GM12878 (cell line): Measurements from ENCODE around the gene MED25. TPM values are rescaled to one million over a fixed set of nuclear protein-coding genes. Genes with fewer than 3 reads are reported as not detected.

Experiments used
- CEBPB ChIP-seq, 2 experiments: fragments of 150-350 bp in 1 of 2; IDR thresholded peaks; 2 replicates each; pipeline ENCODE4 v1.6.1; 2012 to 2014; ENCODE audit warnings: low read depth in 2 of 2, low read length in 2 of 2, borderline replicate concordance in 1 of 2, inconsistent platforms in 1 of 2
- CHD2 ChIP-seq: IDR thresholded peaks from 2 replicates; pipeline ENCODE4 v1.6.1; 2011; ENCODE audit warnings: low read depth, low read length, improper control_type of control experiment, borderline replicate concordance
- CREM ChIP-seq: IDR thresholded peaks from 2 replicates; pipeline ENCODE4 v1.6.1; 2014; ENCODE audit warnings: antibody characterized with exemption, low read depth
- CTCF ChIP-seq, 3 experiments: IDR thresholded peaks in 2 of 3; conservative IDR thresholded peaks in 1 of 3; 2 replicates each; pipeline ENCODE4 v1.5.1; 2011; ENCODE audit warnings: low read depth in 3 of 3, low read length in 3 of 3, mild to moderate bottlenecking in 3 of 3, control low read depth in 2 of 3, moderate library complexity in 2 of 3, inconsistent platforms in 1 of 3, mixed read lengths in 1 of 3; ENCODE audit not compliant: control insufficient read depth in 2 of 3, insufficient read depth in 1 of 3; ENCODE audit errors: extremely low read depth in 1 of 3
- ESRRA ChIP-seq: IDR thresholded peaks from 2 replicates; pipeline ENCODE4 v1.6.1; 2012; ENCODE audit warnings: mild to moderate bottlenecking, low read length, improper control_type of control experiment
- HSF1 ChIP-seq: fragments of 150-350 bp; IDR thresholded peaks from 2 replicates; pipeline ENCODE4 v1.6.1; 2014; ENCODE audit warnings: mild to moderate bottlenecking, low read depth, low read length
- IKZF1 ChIP-seq: fragments of 450-650 bp; conservative IDR thresholded peaks from 2 replicates; pipeline ENCODE4 v1.6.1; 2017; ENCODE audit warnings: antibody characterized with exemption, mild to moderate bottlenecking
- IRF4 ChIP-seq: IDR thresholded peaks from 2 replicates; pipeline ENCODE4 v1.6.1; 2011; ENCODE audit warnings: low read depth, low read length
- NBN ChIP-seq: fragments of 450-650 bp; IDR thresholded peaks from 2 replicates; pipeline ENCODE4 v1.6.1; 2016
- NFYA ChIP-seq: IDR thresholded peaks from 2 replicates; pipeline ENCODE4 v1.6.1; 2011; ENCODE audit warnings: low read depth, mild to moderate bottlenecking, low read length, improper control_type of control experiment, borderline replicate concordance
- NR2F1 ChIP-seq: fragments of 450-650 bp; conservative IDR thresholded peaks from 2 replicates; pipeline ENCODE4 v1.6.1; 2017; ENCODE audit warnings: mild to moderate bottlenecking
- POLR2A ChIP-seq: IDR thresholded peaks from 2 replicates; pipeline ENCODE4 v1.6.1; 2011; ENCODE audit warnings: low read depth, mild to moderate bottlenecking, low read length
- SIN3A ChIP-seq: IDR thresholded peaks from 2 replicates; pipeline ENCODE4 v1.6.1; 2012; ENCODE audit warnings: low read depth, low read length, improper control_type of control experiment
- TCF12 ChIP-seq: IDR thresholded peaks from 2 replicates; pipeline ENCODE4 v1.6.1; 2011; ENCODE audit warnings: low read depth, mild to moderate bottlenecking, low read length
- TCF3 ChIP-seq: IDR thresholded peaks from 2 replicates; pipeline ENCODE4 v1.6.1; 2012; ENCODE audit warnings: low read depth, mild to moderate bottlenecking, low read length, borderline replicate concordance; ENCODE audit not compliant: insufficient read depth
- USF1 ChIP-seq: IDR thresholded peaks from 2 replicates; pipeline ENCODE4 v1.6.1; 2011; ENCODE audit warnings: borderline replicate concordance, low read depth, mild to moderate bottlenecking, moderate library complexity, mixed read lengths, low read length; ENCODE audit not compliant: insufficient read depth; ENCODE audit errors: extremely low read length
- WRNIP1 ChIP-seq: IDR thresholded peaks from 2 replicates; pipeline ENCODE4 v1.6.1; 2011; ENCODE audit warnings: low read depth, low read length, improper control_type of control experiment, borderline replicate concordance
- YY1 ChIP-seq: IDR thresholded peaks from 2 replicates; pipeline ENCODE4 v1.6.1; 2011; ENCODE audit warnings: low read depth, mild to moderate bottlenecking, low read length
- ZBTB33 ChIP-seq: fragments of 450-650 bp; IDR thresholded peaks from 2 replicates; pipeline ENCODE4 v1.6.1; 2017; ENCODE audit warnings: mild to moderate bottlenecking
- polyA plus RNA-seq, 11 experiments: library from polyadenylated mRNA; depleted of rRNA in 4 of 11; unstranded in 6 of 11; stranded (reverse) in 5 of 11; fragments of >200 nt; fragmentation: Nextera tagmentation in 4 of 11; fragmentation: Illumina TruSeq in 1 of 11; extraction: Ambion mirVana in 4 of 11; extraction: Trizol in 1 of 11; gene quantifications; 1 replicate in 1 of 11; 2 replicates in 10 of 11; pipeline versions ENCODE4 v1.2.1 to v1.2.3, GENCODE V29; 2011 to 2016; ENCODE audit warnings: inconsistent platforms in 2 of 11, missing spikeins in 2 of 11, low read depth in 1 of 11
- total RNA-seq, 4 experiments: library from RNA; depleted of rRNA in 3 of 4; stranded (reverse); fragments of >200 nt in 3 of 4; fragmentation: Illumina TruSeq in 1 of 4; extraction: Trizol in 1 of 4; gene quantifications; 2 replicates each; pipeline versions ENCODE4 v1.2.1 to v1.2.3, GENCODE V29; 2013 to 2021

MED25 gene
- total and polyA plus RNA-seq, 10 of the 15 experiments (the other 5 are each of a cell fraction or from before 2014, with no cell fraction given): 3.5 to 53.9 (median 17.1) TPM

GRCh38 chr19:49869009-49869483 lies 51.0 kb downstream of the MED25 start (continued):
- TF ChIP-seq YY1: 0 out of 2 replicates have a peak, but pooled peaks have one; percentile 12
- no peak for TF ChIP-seq SIN3A
- TF ChIP-seq HSF1: no peak
- TF ChIP-seq IRF4: no peak
- TF ChIP-seq USF1: no peak
- TF ChIP-seq TCF12: no peak
- TF ChIP-seq NR2F1: no peak
- 0 out of 2 replicates have a peak, but pooled peaks have one; percentile 9 for TF ChIP-seq POLR2A
- no peak for TF ChIP-seq WRNIP1
- no peak for TF ChIP-seq CREM
- TF ChIP-seq IKZF1: no peak
- no peak for TF ChIP-seq CHD2
- TF ChIP-seq ZBTB33: no peak
- 0 out of 2 replicates have a peak, but pooled peaks have one; percentile 6 for TF ChIP-seq TCF3
- no peak for TF ChIP-seq CEBPB (IDR thresholded peaks at IDR 0.05; ENCODE audit: borderline replicate concordance in 1 of 2, low read depth in 2 of 2, low read length in 2 of 2)
- no peak for TF ChIP-seq CTCF (IDR thresholded peaks at IDR 0.05 in 2 of 3, conservative IDR thresholded peaks at IDR 0.05 in 1 of 3; ENCODE audit: control insufficient read depth in 2 of 3, extremely low read depth in 1 of 3, insufficient read depth in 1 of 3, low read depth in 3 of 3, low read length in 3 of 3)
- no peak for TF ChIP-seq ESRRA
- no peak for TF ChIP-seq NFYA
- 0 out of 2 replicates have a peak, but pooled peaks have one; percentile 12 for TF ChIP-seq NBN
